ENCODE results near the gene FBXO44.

DNA sequence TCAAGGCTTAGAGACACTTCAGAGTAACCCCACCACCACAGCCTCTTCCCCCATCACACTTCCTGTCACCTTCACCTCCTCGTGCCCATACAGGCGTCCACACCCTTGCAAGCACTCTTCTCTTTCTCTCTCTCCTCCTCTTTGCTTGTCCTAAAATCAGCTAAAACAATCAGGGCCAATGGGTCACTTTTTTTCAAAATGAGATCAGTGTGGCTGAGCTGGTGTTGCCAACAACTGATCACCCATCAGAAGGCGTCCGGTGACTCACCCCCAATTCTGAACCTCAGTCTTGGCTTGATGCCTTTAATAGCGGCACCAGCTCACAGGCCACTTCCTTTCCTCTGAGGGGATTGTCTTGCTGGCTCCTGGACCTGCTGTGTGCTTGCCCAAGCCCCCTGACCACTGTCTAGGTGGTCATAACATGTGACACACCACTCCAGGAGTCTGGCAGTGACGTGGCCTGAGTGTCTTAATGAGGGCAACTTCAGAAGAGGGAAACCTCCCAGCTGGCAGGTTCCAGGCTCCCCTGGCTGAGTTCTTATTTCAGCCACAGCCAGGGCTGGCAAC lies 38.4 kb downstream of the FBXO44 start:
- TF ChIP-seq POLR2A (IDR thresholded peaks at IDR 0.05; ENCODE audit: low read length) = no peak
- TF ChIP-seq FOSL2 (IDR thresholded peaks at IDR 0.05) = no peak
- no peak for TF ChIP-seq FOSL2 (CRISPR knock-in tag; IDR thresholded peaks at IDR 0.05)
- TF ChIP-seq, protein P1, sequence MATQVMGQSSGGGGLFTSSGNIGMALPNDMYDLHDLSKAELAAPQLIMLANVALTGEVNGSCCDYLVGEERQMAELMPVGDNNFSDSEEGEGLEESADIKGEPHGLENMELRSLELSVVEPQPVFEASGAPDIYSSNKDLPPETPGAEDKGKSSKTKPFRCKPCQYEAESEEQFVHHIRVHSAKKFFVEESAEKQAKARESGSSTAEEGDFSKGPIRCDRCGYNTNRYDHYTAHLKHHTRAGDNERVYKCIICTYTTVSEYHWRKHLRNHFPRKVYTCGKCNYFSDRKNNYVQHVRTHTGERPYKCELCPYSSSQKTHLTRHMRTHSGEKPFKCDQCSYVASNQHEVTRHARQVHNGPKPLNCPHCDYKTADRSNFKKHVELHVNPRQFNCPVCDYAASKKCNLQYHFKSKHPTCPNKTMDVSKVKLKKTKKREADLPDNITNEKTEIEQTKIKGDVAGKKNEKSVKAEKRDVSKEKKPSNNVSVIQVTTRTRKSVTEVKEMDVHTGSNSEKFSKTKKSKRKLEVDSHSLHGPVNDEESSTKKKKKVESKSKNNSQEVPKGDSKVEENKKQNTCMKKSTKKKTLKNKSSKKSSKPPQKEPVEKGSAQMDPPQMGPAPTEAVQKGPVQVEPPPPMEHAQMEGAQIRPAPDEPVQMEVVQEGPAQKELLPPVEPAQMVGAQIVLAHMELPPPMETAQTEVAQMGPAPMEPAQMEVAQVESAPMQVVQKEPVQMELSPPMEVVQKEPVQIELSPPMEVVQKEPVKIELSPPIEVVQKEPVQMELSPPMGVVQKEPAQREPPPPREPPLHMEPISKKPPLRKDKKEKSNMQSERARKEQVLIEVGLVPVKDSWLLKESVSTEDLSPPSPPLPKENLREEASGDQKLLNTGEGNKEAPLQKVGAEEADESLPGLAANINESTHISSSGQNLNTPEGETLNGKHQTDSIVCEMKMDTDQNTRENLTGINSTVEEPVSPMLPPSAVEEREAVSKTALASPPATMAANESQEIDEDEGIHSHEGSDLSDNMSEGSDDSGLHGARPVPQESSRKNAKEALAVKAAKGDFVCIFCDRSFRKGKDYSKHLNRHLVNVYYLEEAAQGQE (IDR thresholded peaks at IDR 0.05) = no peak
